Peyer's patch (tissue), 4 donors: Measurements from ENCODE around the gene AGO3.
"Not testable (repeated sequence)": the region's sequence is repeated elsewhere in the genome, so short reads cannot be mapped to it uniquely, and the experiment has no call there.

Experiments
- CTCF ChIP-seq, 6 experiments: fragments of 450-650 bp in 4 of 6; fragments of 200-600 bp in 2 of 6; sonication (generic) in 1 of 6; IDR thresholded peaks; one replicate each; pipeline ENCODE4 v1.5.1; 2017 to 2019; ENCODE audit warnings: antibody characterized with exemption in 6 of 6, mild to moderate bottlenecking in 3 of 6, moderate library complexity in 1 of 6
- POLR2A ChIP-seq, 2 donors: fragments of 450-650 bp; IDR thresholded peaks; one replicate each; pipeline ENCODE4 v1.5.1; 2017; ENCODE audit warnings: antibody characterized with exemption in 2 of 2, mild to moderate bottlenecking in 2 of 2, moderate library complexity in 2 of 2

GRCh38 chr1:36024024-36024423, 93.1 kb downstream of the AGO3 start:
- not testable (repeated sequence) for TF ChIP-seq POLR2A, CTCF (IDR thresholded peaks at IDR 0.05)
